ENCODE data around the gene GSG1L.

GSG1L gene

GRCh38 chr16:27849621-27850020 is 213.9 kb downstream of the GSG1L start:
- DNase-seq (ENCODE audit: low read depth) = no peak

GRCh38 chr16:27847030-27847550 is 216.4 kb downstream of the GSG1L start:
- DNase-seq (ENCODE audit: low read depth) = no peak

GRCh38 chr16:27844826-27845225 is 218.7 kb downstream of the GSG1L start:
- no peak for DNase-seq (ENCODE audit: low read depth)

GRCh38 chr16:27843800-27844199 is 219.7 kb downstream of the GSG1L start:
- no peak for DNase-seq (ENCODE audit: low read depth)

- no peak for DNase-seq (ENCODE audit: low read depth)
Observed at GRCh38 chr16:27841911-27842310, 221.6 kb downstream of the GSG1L start.

GRCh38 chr16:27841061-27841801 is 222.3 kb downstream of the GSG1L start:
- DNase-seq (ENCODE audit: low read depth) = no peak

GRCh38 chr16:27840311-27841060 is 223.0 kb downstream of the GSG1L start:
- no peak for DNase-seq (ENCODE audit: low read depth)

GRCh38 chr16:27839419-27839818 is 224.1 kb downstream of the GSG1L start:
- peak; percentile 3 for DNase-seq (ENCODE audit: low read depth)

- no peak for DNase-seq (ENCODE audit: low read depth)
Observed at GRCh38 chr16:27838536-27839175, 224.9 kb downstream of the GSG1L start.

- no peak for DNase-seq (ENCODE audit: low read depth)
Observed at GRCh38 chr16:27829975-27830374, 233.5 kb downstream of the GSG1L start.

- DNase-seq (ENCODE audit: low read depth) = no peak
Observed at GRCh38 chr16:27828671-27829070, 234.8 kb downstream of the GSG1L start.

GRCh38 chr16:27827765-27828164 is 235.7 kb downstream of the GSG1L start:
- DNase-seq (ENCODE audit: low read depth) = no peak

- DNase-seq (ENCODE audit: low read depth) = no peak
Observed at GRCh38 chr16:27826893-27827289, 236.6 kb downstream of the GSG1L start.

- no peak for DNase-seq (ENCODE audit: low read depth)
Observed at GRCh38 chr16:27826081-27826892, 237.2 kb downstream of the GSG1L start.

- no peak for DNase-seq (ENCODE audit: low read depth)
Observed at GRCh38 chr16:27824786-27825185, 238.7 kb downstream of the GSG1L start.

GRCh38 chr16:27824006-27824405 is 239.5 kb downstream of the GSG1L start:
- no peak for DNase-seq (ENCODE audit: low read depth)

- no peak for DNase-seq (ENCODE audit: low read depth)
Observed at GRCh38 chr16:27823421-27823820, 240.1 kb downstream of the GSG1L start.

GRCh38 chr16:27822996-27823395 is 240.5 kb downstream of the GSG1L start:
- no peak for DNase-seq (ENCODE audit: low read depth)

- no peak for DNase-seq (ENCODE audit: low read depth)
Observed at GRCh38 chr16:27822529-27822928, 241.0 kb downstream of the GSG1L start.

- no peak for DNase-seq (ENCODE audit: low read depth)
Observed at GRCh38 chr16:27820646-27821345, 242.7 kb downstream of the GSG1L start.

GRCh38 chr16:27819881-27820610 is 243.5 kb downstream of the GSG1L start:
- DNase-seq (ENCODE audit: low read depth) = no peak

All from HS-27A (cell line).